HepG2 (cell line): ENCODE data around the gene PHF3.

Experiments
- CREB1 ChIP-seq, 2 experiments: fragments of 450-650 bp in 1 of 2; IDR thresholded peaks; 2 replicates each; pipeline ENCODE4 v1.6.1; 2016 to 2017; ENCODE audit warnings: control low read depth in 1 of 2, mild to moderate bottlenecking in 1 of 2, missing compliant biosample characterization in 1 of 2, missing genetic modification characterization in 1 of 2
- ELF4 ChIP-seq: sonication (generic); formaldehyde crosslinking; IDR thresholded peaks from 2 replicates; pipeline ENCODE4 v1.5.0; 2020; ENCODE audit warnings: missing genetic modification reagents, mild to moderate bottlenecking, moderate library complexity, borderline replicate concordance
- EP300 ChIP-seq, 3 experiments: sonication (generic) in 1 of 3; formaldehyde crosslinking in 1 of 3; IDR thresholded peaks; 2 replicates each; pipeline versions ENCODE4 v1.5.1 to v1.6.1; 2011 to 2020; ENCODE audit warnings: low read depth in 2 of 3, low read length in 2 of 3, borderline replicate concordance in 1 of 3, improper control_type of control experiment in 1 of 3, mild to moderate bottlenecking in 1 of 3, missing genetic modification reagents in 1 of 3, moderate library complexity in 1 of 3
- HDAC6 ChIP-seq: fragments of 200-600 bp; sonication (generic); IDR thresholded peaks from 2 replicates; pipeline ENCODE4 v1.7.0; 2017; ENCODE audit warnings: mild to moderate bottlenecking, antibody characterized with exemption, low read length, low read depth
- TF ChIP-seq, protein P1 (sequence below): sonication (generic); formaldehyde crosslinking; IDR thresholded peaks from 2 replicates; pipeline ENCODE4 v1.4.0; 2020; ENCODE audit warnings: missing genetic modification reagents, mild to moderate bottlenecking, borderline replicate concordance
- TF ChIP-seq, protein P2 (sequence below): sonication (generic); formaldehyde crosslinking; IDR thresholded peaks from 2 replicates; pipeline ENCODE4 v1.5.0; 2020; ENCODE audit warnings: missing genetic modification reagents

DNA sequence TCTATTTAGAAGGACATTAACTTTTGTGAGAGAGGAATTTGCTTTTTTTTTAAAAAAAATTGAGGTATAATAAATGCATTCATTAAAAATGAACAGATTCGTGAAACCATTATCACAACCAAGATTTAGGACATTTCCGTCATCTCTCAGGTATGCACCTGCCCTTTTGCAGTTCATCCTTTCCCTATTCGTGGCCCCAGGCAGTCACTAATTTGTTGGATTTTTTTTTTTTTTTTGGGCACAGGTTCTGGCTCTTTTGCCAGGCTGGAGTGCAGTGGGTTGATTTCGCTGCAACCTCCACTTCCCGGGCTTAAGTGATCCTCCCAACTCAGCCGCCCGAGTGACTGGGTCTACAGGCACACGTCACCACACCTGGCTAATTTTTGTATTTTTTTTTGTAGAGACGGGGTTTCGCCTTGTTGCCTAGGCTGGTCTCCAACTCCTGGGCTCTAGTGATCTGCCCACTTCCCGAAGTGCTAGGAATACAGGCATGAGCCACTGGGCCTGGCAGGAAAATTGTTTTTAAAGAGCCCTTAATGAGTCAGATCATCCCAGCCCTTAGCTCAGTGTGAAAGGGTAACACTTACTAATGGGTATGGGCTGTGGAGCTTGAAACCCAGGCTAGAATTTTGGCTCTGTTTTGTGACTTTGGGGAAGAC lies 9.2 kb downstream of the PHF3 start:
- TF ChIP-seq HDAC6: no peak
- TF ChIP-seq, protein P1, sequence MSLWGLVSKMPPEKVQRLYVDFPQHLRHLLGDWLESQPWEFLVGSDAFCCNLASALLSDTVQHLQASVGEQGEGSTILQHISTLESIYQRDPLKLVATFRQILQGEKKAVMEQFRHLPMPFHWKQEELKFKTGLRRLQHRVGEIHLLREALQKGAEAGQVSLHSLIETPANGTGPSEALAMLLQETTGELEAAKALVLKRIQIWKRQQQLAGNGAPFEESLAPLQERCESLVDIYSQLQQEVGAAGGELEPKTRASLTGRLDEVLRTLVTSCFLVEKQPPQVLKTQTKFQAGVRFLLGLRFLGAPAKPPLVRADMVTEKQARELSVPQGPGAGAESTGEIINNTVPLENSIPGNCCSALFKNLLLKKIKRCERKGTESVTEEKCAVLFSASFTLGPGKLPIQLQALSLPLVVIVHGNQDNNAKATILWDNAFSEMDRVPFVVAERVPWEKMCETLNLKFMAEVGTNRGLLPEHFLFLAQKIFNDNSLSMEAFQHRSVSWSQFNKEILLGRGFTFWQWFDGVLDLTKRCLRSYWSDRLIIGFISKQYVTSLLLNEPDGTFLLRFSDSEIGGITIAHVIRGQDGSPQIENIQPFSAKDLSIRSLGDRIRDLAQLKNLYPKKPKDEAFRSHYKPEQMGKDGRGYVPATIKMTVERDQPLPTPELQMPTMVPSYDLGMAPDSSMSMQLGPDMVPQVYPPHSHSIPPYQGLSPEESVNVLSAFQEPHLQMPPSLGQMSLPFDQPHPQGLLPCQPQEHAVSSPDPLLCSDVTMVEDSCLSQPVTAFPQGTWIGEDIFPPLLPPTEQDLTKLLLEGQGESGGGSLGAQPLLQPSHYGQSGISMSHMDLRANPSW: no peak
- TF ChIP-seq, protein P2, sequence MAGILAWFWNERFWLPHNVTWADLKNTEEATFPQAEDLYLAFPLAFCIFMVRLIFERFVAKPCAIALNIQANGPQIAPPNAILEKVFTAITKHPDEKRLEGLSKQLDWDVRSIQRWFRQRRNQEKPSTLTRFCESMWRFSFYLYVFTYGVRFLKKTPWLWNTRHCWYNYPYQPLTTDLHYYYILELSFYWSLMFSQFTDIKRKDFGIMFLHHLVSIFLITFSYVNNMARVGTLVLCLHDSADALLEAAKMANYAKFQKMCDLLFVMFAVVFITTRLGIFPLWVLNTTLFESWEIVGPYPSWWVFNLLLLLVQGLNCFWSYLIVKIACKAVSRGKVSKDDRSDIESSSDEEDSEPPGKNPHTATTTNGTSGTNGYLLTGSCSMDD (CRISPR knock-in tag): no peak
- no peak for TF ChIP-seq ELF4 (CRISPR knock-in tag)
- no peak for TF ChIP-seq EP300 (IDR thresholded peaks at IDR 0.05; ENCODE audit: low read depth in 2 of 2, low read length in 2 of 2)
- no peak for TF ChIP-seq EP300 (CRISPR knock-in tag; IDR thresholded peaks at IDR 0.05; ENCODE audit: borderline replicate concordance)
- no peak for TF ChIP-seq CREB1 (IDR thresholded peaks at IDR 0.05)
- no peak for TF ChIP-seq CREB1 (CRISPR knock-in tag; IDR thresholded peaks at IDR 0.05)
